T-helper 1 cell (primary cell): ENCODE data around the gene FAM222B.
"Not testable (repeated sequence)": the region's sequence is repeated elsewhere in the genome, so short reads cannot be mapped to it uniquely, and the experiment has no call there.

Experiments used
- DNase-seq, 5 donors: peaks; one replicate each; pipeline ENCODE4 v3.0.0-alpha.2; 2012 to 2020

Gene FAM222B

GRCh38 chr17:28725660-28726225 lies 116.8 kb downstream of the FAM222B start:
- peak in 1 of 5 donors; percentile 54 for DNase-seq

DNA sequence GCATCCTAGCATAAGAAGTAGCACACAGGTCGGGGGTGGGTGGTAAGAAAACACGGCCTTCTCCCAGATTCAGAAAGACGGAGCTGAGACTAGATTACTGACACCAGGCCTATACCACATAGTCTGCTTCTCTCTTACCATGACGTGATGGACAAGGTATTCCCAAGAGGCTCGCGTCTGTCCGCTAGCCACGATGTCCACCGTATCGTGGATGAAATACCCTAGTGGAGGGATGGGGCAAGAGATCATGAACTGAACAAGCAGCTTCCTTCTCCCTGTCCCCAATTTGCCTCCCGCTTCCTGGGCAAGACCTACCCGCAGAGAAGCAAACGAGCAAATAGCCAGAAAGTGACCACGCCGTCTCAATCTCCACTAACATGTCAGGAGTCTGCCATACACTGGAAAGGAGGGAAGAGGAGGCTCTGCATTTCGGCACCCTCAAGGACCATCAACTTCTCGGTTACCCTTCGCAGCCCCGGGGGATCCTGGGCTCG lies 117.4 kb downstream of the FAM222B start:
- no peak for DNase-seq

- DNase-seq = no peak
Observed at GRCh38 chr17:28724500-28725165, 118.0 kb downstream of the FAM222B start.

DNA sequence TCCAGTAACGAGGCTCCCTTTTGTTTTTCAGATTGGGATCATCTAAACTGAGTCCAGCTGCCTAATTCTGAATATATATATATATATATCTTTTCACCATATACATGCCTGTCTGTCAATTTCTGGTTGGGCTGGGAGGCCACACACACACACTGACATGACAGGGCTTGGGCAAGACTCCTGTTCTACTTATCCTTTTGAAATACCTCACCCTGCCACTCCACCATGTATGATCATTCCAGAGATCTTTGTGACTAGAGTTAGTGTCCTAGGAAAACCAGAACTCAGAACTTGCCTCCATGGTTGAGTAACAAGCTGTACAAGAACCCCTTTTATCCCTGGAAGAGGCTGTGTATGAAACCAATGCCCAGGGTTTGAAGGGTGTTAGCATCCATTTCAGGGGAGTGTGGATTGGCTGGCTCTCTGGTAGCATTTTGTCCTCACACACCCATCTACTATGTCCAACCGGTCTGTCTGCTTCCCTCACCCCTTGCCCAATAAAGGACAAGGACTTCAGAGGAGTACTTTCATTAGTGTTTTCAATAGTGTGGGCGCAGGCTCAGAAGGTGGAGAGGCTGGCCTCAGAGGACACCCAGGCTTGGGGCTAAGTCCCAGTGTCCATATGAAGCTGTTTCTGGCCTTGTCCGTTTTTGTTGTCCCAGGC lies 118.6 kb downstream of the FAM222B start:
- DNase-seq = not testable (repeated sequence)

DNA sequence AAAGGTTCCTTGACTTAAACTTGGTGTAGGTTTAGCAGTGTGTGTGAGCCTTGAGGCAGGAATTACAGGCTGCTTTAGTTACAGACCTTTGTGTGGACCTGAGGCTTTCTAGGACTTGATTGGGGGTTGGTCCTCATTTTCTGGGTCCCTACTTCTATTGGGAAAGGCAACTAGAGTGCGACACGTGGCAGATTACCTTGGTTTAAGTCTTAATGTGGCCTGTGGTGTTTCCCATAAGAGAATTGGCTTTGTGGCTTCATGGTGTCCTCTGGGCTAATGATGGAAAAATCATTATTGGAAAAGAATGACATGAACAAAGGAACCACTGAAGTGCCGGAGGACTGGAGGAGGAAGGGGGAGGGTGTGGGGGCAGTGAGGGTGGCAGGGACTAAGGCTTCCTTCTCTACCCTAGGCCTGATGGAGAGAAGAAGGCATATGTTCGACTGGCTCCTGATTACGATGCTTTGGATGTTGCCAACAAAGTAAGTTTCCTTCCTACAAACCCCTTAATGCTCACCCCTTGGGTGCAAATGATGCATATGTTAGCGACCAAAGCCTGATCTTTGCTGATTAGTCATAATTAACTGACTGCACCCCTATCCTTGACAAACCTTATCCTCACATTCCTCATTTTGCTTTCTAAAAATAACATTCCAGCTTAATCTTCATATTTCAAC lies 119.3 kb downstream of the FAM222B start:
- DNase-seq = no peak

GRCh38 chr17:28722417-28723158 lies 120.0 kb downstream of the FAM222B start:
- DNase-seq = no peak

DNA sequence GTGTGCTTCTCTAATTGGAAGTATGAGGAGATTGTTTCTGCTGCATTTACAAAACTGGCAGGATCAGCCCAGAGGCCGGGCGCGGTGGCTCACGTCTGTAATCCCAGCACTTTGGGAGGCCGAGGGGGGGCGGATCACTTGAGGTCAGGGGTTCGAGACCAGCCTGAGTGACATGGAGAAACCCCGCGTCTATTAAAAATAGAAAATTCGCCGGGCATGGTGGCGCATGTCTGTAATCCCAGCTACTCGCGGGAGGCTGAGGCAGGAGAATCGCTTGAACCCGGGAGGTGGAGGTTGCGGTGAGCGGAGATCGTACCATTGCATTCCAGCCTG lies 121.6 kb downstream of the FAM222B start:
- DNase-seq = not testable (repeated sequence)

DNA sequence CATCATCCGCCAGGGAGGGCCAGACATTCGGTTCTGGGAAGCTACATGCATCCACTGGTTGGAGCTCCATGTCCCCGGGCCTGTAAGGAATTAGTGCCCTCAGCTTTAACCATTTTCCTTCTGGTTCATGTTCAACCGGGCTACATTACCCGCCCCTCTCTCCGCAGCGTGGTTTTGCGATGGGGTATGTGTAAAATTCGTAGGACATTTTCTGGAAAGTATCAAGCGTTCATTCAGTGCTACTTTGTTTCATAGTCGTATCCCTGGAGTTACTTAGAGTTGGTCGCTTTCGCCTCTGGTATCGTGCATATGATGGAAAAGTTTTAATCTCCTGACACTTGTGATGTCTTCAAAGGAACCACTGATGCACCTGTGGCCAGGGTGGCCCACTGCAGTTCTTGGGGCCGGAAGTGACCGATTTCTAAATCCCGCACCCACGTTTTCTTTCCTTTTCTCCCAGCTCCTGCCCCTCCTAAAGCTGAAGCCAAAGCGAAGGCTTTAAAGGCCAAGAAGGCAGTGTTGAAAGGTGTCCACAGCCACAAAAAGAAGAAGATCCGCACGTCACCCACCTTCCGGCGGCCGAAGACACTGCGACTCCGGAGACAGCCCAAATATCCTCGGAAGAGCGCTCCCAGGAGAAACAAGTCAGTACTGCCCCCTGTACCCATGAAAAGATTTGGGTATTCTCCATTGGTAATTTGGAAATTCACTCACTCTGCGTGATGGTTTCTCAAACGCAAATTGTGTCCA lies 122.2 kb downstream of the FAM222B start:
- peak in 1 of 5 donors; percentile 41 for DNase-seq

- DNase-seq = no peak
Observed at GRCh38 chr17:28719021-28719433, 123.6 kb downstream of the FAM222B start.

DNA sequence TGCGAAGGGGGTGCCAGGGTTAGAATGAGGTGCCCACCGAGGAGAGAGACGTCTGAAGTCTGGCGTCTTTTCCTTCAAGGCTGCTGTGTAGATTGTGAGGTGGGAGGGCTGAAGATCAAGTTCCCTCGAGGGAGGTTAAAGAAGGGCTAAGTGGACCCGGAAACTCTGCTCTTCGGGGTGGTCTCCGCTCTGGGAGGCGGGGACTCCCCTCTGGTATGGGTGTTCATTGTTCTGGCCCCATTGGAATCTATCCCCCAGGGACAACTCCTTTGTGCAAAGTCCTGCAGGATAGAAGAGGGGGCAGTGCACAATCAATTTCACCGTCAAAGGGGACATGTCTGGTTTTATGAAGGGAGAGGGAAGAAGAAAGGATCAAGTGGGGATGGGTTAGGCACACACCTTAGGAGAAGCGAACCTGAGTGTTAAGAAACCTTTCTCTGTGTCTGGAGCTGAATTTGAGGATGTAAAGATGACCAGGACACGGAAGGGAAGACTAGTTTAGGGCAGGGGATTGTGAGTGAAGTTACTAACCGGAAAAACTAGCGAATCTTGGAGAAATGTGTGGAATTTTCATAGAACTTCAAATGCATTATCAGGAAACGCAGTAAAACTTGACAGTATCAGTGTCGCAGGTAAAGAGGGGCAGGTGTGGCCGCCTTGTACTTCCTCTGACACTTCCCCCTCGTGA lies 124.1 kb downstream of the FAM222B start:
- no peak for DNase-seq

GRCh38 chr17:28717578-28718332 lies 124.8 kb downstream of the FAM222B start, which contains the start of gene RAB34:
TSS of gene RAB34 (minus strand) at chr17:28717868. CDS start at chr17:28717266, 602 bp downstream.
- DNase-seq = peak in 1 of 5 donors; percentile 31

DNA sequence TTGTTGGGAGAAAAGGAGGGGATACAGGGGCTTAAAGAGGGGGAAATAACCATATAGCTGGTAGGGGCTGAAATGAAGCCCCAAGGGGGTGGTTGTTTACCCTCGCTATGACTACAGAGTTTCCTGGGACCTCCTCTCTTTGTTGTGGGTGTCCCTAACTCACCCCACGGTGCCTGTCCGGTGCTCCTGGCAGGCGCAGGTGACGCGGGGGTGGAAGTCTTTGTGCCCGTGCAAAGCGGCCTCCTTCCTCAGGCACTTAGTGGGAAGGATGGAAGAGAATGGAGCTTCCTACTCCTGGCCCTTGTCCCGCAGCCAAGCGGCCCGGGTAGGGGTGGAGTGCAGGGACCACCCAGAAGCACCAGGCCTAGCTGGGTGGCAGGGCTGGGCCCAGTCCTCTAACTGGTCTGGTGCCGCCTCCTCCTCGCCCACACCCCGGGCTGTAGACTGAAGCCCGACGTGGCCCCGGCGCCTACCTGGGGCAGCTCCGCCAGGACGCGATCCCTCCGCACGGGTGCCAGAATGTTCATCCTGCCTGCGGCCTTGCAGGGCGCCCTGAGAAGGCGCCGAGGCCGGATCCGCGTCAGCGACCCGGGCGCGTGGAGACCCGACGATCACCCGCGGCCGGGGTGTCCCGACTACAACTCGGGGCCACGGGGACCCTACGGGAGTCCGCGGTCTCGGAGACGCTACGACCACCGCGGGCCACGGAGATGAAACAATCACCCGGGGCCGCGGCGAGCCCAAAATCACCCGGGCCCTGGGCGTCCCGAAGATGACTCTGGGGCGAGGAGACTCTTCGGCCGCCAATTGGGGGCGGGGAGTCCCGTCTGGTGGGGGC lies 125.6 kb downstream of the FAM222B start:
- DNase-seq = peak in 1 of 5 donors; percentile 15

GRCh38 chr17:28715217-28715616 lies 127.4 kb downstream of the FAM222B start:
- no peak for DNase-seq

DNA sequence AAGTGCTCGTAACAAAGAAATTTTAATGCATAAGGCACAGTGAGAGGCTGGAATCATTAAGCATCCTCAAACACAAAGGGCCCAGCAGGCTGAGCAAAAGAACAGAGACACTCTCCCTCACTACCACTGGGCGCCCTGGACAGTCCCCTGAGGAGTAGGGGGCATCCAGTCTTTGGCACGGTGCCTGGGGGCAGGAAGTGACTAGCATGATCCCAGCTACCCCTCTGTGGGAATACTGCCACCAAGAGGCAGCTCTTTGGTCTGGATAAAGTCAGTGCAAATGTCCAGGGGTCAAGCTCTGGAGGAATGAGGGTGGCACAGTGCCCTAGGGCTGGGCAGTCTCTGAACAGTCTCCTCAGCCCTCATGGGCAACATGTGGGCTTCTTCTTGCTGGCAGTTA lies 128.3 kb downstream of the FAM222B start:
- no peak for DNase-seq

GRCh38 chr17:28712705-28713415 lies 129.7 kb downstream of the FAM222B start:
- no peak for DNase-seq

DNA sequence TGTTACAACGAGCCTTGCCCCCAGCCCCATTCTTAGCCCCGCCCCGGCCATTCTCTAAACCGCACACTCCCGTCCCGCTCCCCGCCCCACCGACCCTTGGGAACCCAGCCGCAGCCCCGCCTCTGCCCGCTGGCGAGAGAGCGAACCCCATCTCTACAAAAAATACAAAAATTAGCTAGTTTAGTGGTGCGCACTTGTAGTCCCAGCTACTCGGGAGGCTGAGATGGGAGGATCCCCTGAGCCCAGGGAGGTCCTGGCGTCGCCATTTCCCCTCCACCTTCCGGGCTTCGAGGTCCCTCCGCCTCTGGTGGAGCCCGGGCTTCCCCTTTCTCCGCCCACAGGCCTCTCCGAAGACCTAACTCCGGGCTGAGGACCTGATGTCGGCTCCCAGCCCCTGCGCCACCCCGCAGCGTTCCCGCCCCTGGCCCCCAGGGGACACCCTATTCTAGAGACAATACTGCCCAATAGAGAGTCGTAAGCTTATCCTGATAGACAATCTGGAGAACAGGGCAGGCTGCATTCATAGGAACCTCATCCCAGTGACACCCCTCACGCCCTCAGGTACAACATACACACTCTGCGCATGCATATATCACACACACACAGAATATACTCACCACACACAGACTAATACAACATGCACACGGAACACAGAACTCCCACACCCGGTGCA lies 130.4 kb downstream of the FAM222B start:
- peak; percentile 43 to 73 (median 55) for DNase-seq

DNA sequence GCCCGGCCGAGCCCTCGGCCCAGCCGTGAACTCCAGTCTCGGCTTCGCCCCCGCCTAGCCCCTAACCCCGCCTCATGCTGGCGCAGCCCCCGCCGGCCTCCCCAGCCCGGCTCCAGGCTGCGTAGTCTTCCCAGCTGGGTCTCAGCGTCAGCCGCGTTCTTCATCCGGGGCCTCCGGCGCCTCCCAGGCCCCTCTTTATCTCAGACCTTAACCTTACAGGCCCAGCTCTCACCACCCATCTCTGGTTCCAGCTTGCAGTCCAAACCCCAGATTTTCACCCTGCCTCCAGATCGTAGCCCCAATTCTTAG lies 130.9 kb downstream of the FAM222B start, which contains the start of gene PROCA1:
PROCA1 (minus strand) TSS at position 166 of the 309 bp plus-strand sequence. CDS start 228 bp downstream, outside the sequence.
- peak in 2 of 5 donors; percentile 28 to 36 for DNase-seq
